B cell (primary cell): ENCODE results near the gene MYO1C. TPM values are rescaled to one million over a fixed set of nuclear protein-coding genes. Genes with fewer than 3 reads are reported as not detected.

Experiments used
- ATAC-seq: fragments of 200-7000 bp; cut with Tn5 transposase; one replicate; pipeline ENCODE4 v1.10.0; 2021; ENCODE audit warnings: low read depth, mild to moderate bottlenecking, moderate number of reproducible peaks, moderate library complexity
- CTCF ChIA-PET: fragments of 350-600 bp; sonication (Branson Sonifier 250); formaldehyde crosslinking; loops from one replicate; lab custom pipeline; 2021; ENCODE audit warnings: antibody characterized with exemption, inconsistent platforms; lab: Charles Lee
- POLR2A ChIA-PET: fragments of 350-600 bp; sonication (Branson Sonifier 250); formaldehyde crosslinking; loops from one replicate; lab custom pipeline; 2021; ENCODE audit warnings: antibody characterized with exemption; lab: Charles Lee
- DNase-seq: peaks from one replicate; pipeline ENCODE4 v3.0.0; 2013
- H2AFZ ChIP-seq: 2 replicates; pipeline ENCODE4 v1.6.1; 2012; ENCODE audit warnings: mild to moderate bottlenecking, low read depth, low read length; ENCODE audit not compliant: insufficient read depth, poor library complexity, severe bottlenecking
- H3K27ac ChIP-seq, 2 donors: 1 replicate in 1 of 2; 2 replicates in 1 of 2; pipeline ENCODE4 v1.5.1; 2012 to 2013; ENCODE audit warnings: low read length in 2 of 2, mild to moderate bottlenecking in 2 of 2, moderate library complexity in 1 of 2
- H3K27me3 ChIP-seq, 4 experiments: fragments of 200-600 bp in 1 of 4; sonication (generic) in 1 of 4; replicated peaks in 1 of 4; 1 replicate in 2 of 4; 2 replicates in 2 of 4; pipeline versions ENCODE4 v1.6.1 to v1.7.0; 2013 to 2016; ENCODE audit warnings: low read length in 3 of 4, mild to moderate bottlenecking in 2 of 4, mixed read lengths in 1 of 4, moderate library complexity in 1 of 4; ENCODE audit not compliant: insufficient read depth in 4 of 4, control insufficient read depth in 3 of 4; ENCODE audit errors: control extremely low read depth in 1 of 4
- H3K36me3 ChIP-seq, 2 experiments: replicated peaks in 1 of 2; 1 replicate in 1 of 2; 2 replicates in 1 of 2; pipeline versions ENCODE4 v1.6.1 to v1.7.1; 2013; ENCODE audit warnings: low read length in 1 of 2; ENCODE audit not compliant: insufficient read depth in 2 of 2, control insufficient read depth in 1 of 2; ENCODE audit errors: control extremely low read depth in 1 of 2, extremely low read depth in 1 of 2
- H3K4me1 ChIP-seq, 2 donors: fragments of 200-600 bp in 1 of 2; sonication (generic) in 1 of 2; 1 replicate in 1 of 2; 2 replicates in 1 of 2; pipeline versions ENCODE4 v1.5.1 to v1.6.1; 2013 to 2017; ENCODE audit warnings: low read length in 2 of 2; ENCODE audit not compliant: control insufficient read depth in 2 of 2, insufficient read depth in 2 of 2
- H3K4me2 ChIP-seq: replicated peaks from 2 replicates; pipeline ENCODE3; 2012; ENCODE audit warnings: mild to moderate bottlenecking, low read depth, low read length; ENCODE audit not compliant: poor library complexity, severe bottlenecking
- H3K4me3 ChIP-seq, 5 experiments: fragments of 200-600 bp in 1 of 5; sonication (generic) in 1 of 5; 1 replicate in 3 of 5; 2 replicates in 2 of 5; pipeline versions ENCODE4 v1.5.1 to v1.7.0; 2011 to 2016; ENCODE audit warnings: low read length in 4 of 5, mild to moderate bottlenecking in 4 of 5, low read depth in 2 of 5, control low read depth in 1 of 5, moderate library complexity in 1 of 5; ENCODE audit not compliant: insufficient read depth in 1 of 5; ENCODE audit errors: control extremely low read depth in 1 of 5, extremely low read depth in 1 of 5
- H3K79me2 ChIP-seq: fragments of 200-600 bp; sonication (generic); one replicate; pipeline ENCODE4 v1.6.0; 2016; ENCODE audit warnings: low read length; ENCODE audit not compliant: control insufficient read depth, insufficient read depth
- H3K9ac ChIP-seq: fragments of 200-600 bp; sonication (generic); 2 replicates; pipeline ENCODE4 v1.6.1; 2017; ENCODE audit warnings: mild to moderate bottlenecking, low read length, moderate library complexity
- H3K9me3 ChIP-seq, 3 donors: one replicate each; pipeline versions ENCODE4 v1.6.1 to v1.7.1; 2013; ENCODE audit warnings: low read length in 2 of 3; ENCODE audit not compliant: control insufficient read depth in 2 of 3, insufficient read depth in 1 of 3; ENCODE audit errors: control extremely low read depth in 1 of 3
- H4K20me1 ChIP-seq: 2 replicates; pipeline ENCODE4 v1.6.0; 2012; ENCODE audit warnings: mild to moderate bottlenecking, low read length; ENCODE audit not compliant: insufficient read depth, control insufficient read depth, poor library complexity, severe bottlenecking
- H3K27ac Mint-ChIP-seq: one replicate; pipeline ENCODE4 v1.8.0; 2021; ENCODE audit warnings: mixed read lengths
- H3K27me3 Mint-ChIP-seq: one replicate; pipeline ENCODE4 v1.8.0; 2021; ENCODE audit warnings: mixed read lengths
- H3K4me1 Mint-ChIP-seq: one replicate; pipeline ENCODE4 v1.8.0; 2021; ENCODE audit warnings: mixed read lengths
- H3K4me3 Mint-ChIP-seq: one replicate; pipeline ENCODE4 v1.8.0; 2021; ENCODE audit warnings: mixed read lengths
- H3K9me3 Mint-ChIP-seq: one replicate; pipeline ENCODE4 v1.8.0; 2022; ENCODE audit warnings: mixed read lengths; ENCODE audit not compliant: insufficient read depth
- CTCF ChIP-seq: fragments of 200-600 bp; IDR thresholded peaks from one replicate; pipeline ENCODE4 v1.8.0; 2022; ENCODE audit warnings: antibody characterized with exemption, mild to moderate bottlenecking
- EZH2 ChIP-seq: IDR thresholded peaks from 2 replicates; pipeline ENCODE4 v1.6.1; 2012; ENCODE audit warnings: borderline replicate concordance, low read depth, mild to moderate bottlenecking, moderate library complexity, low read length; ENCODE audit not compliant: insufficient read depth, poor library complexity, severe bottlenecking
- WGBS: methylation state at CpG from one replicate; pipeline ENCODE4 v1.1.5; 2013; ENCODE audit warnings: missing lambda C conversion rate; ENCODE audit not compliant: insufficient coverage; 5-methylcytosine and 5-hydroxymethylcytosine counted together
- intact Hi-C: fragments of 100-400 bp; cut with micrococcal nuclease; formaldehyde crosslinking; loops from one replicate; pipeline ENCODE4 v1.10.0; 2022
- polyA plus RNA-seq: library from polyadenylated mRNA; depleted of rRNA; stranded (reverse); fragments of >200 nt; gene quantifications from 2 replicates; pipeline ENCODE4 v1.2.3, GENCODE V29; 2012
- total RNA-seq, 2 donors: library from RNA; stranded (reverse); fragments of 120-200 nt in 1 of 2; gene quantifications; 1 replicate in 1 of 2; 2 replicates in 1 of 2; pipeline versions ENCODE4 v1.2.3 to v1.2.4, GENCODE V29; 2013 to 2022

The MYO1C gene
- total and polyA plus RNA-seq, 2 donors (not counting 1 experiment from before 2014, with no cell fraction given), result 54.7 to 81.7 TPM

- intact Hi-C loops, result loop anchor here (5.0 kb wide), 1 partner anchor 103 kb away; no protein-coding TSS in a partner anchor
- Mint-ChIP-seq H3K27me3 (no peaks in the 10 kb centered on the region), H3K9me3 (no peaks in the 10 kb centered on the region), H3K4me3 (no peak overlapping the region), H3K4me1 (peaks cover 30% of the 10 kb centered on the region), H3K27ac (no peak overlapping the region)
- Histone ChIP-seq H3K27ac (no peak overlapping the region), H3K9ac (no peak overlapping the region), H3K4me1 (peaks cover 25 to 41% of the 10 kb centered on the region in 2 donors), H3K27me3 (no peaks in the 10 kb centered on the region), H3K36me3 (peaks cover 0 to 34% of the 10 kb centered on the region in 2 experiments), H4K20me1 (peaks cover 54% of the 10 kb centered on the region), H2AFZ (no peak overlapping the region), H3K4me3 (no peak overlapping the region), H3K79me2 (peaks cover 17% of the 10 kb centered on the region), H3K9me3 (no peaks in the 10 kb centered on the region), H3K4me2 (peak overlapping the region; percentile 12)
- ATAC-seq (no peak), DNase-seq (peak; percentile 28)
- ChIA-PET POLR2A (no interaction called here), CTCF (no interaction called here)
- WGBS, result 53% methylated on average over 33 of the region's 33 CpGs
- TF ChIP-seq CTCF (no peak), EZH2 (no peak)
Measured at GRCh38 chr17:1470071-1470754, 22.3 kb downstream of the MYO1C start.

- H2AFZ ChIP-seq, result no peak overlapping the region
- no peak for TF ChIP-seq CTCF
- Mint-ChIP-seq H3K27me3 (no peaks in the 10 kb centered on the region), H3K4me1 (peaks cover 22% of the 10 kb centered on the region), H3K4me3 (no peak overlapping the region), H3K9me3 (no peaks in the 10 kb centered on the region), H3K27ac (no peak overlapping the region)
- H3K4me2 ChIP-seq, result no peak overlapping the region
- POLR2A ChIA-PET, result no interaction called here
- peaks cover 55% of the 10 kb centered on the region for H4K20me1 ChIP-seq
- CTCF ChIA-PET, result no interaction called here
- no peak overlapping the region for H3K4me3 ChIP-seq
- intact Hi-C loops, result no loop called here
- DNase-seq (peak; percentile 17), ATAC-seq (no peak)
- H3K27me3 ChIP-seq, result no peaks in the 10 kb centered on the region
- H3K4me1 ChIP-seq, result peaks cover 16 to 33% of the 10 kb centered on the region in 2 donors
- H3K9ac ChIP-seq, result no peak overlapping the region
- H3K27ac ChIP-seq, result no peak overlapping the region
- H3K36me3 ChIP-seq, result peaks cover 0 to 34% of the 10 kb centered on the region in 2 experiments
- H3K79me2 ChIP-seq, result peaks cover 17% of the 10 kb centered on the region
- WGBS, result 94% methylated on average over 22 of the region's 28 CpGs
- H3K9me3 ChIP-seq, result no peaks in the 10 kb centered on the region
Measured at GRCh38 chr17:1469231-1469852, 23.1 kb downstream of the MYO1C start.
